GM18951 (cell line): ENCODE results near the gene CCDC197.

Experiments
- POLR2A ChIP-seq: IDR thresholded peaks from 4 replicates; pipeline ENCODE4 v1.6.1; 2011; ENCODE audit warnings: mild to moderate bottlenecking; ENCODE audit not compliant: insufficient read length, insufficient read depth; ENCODE audit errors: extremely low read depth
- in situ Hi-C: fragments of 300-500 bp; cut with MboI; formaldehyde crosslinking; loops from one replicate; pipeline ENCODE4 v1.12.0; 2022; ENCODE audit warnings: low sequenced_read_pairs, mixed read lengths, inconsistent platforms; ENCODE audit not compliant: unreplicated experiment

Gene CCDC197

GRCh38 chr14:94022532-94023411, 25.7 kb downstream of the CCDC197 start:
- no peak for TF ChIP-seq POLR2A
- in situ Hi-C loops: loop anchor here (25.0 kb wide), 1 partner anchor 360 kb away; no protein-coding TSS in a partner anchor

- TF ChIP-seq POLR2A: no peak
- in situ Hi-C loops: loop anchor here (25.0 kb wide), 1 partner anchor 362 kb away; no protein-coding TSS in a partner anchor
These were observed 27.4 kb downstream of the CCDC197 start for GRCh38 chr14:94024549-94024948.

GRCh38 chr14:94025720-94026119, 28.6 kb downstream of the CCDC197 start:
- no peak for TF ChIP-seq POLR2A
- in situ Hi-C loops: no loop called here

GRCh38 chr14:94026173-94026888, 29.2 kb downstream of the CCDC197 start, which contains the start of gene OTUB2:
OTUB2 (plus strand) TSS chr14:94026340; CDS start chr14:94026538, 198 bp downstream.
- TF ChIP-seq POLR2A: no peak
- in situ Hi-C loops: no loop called here

GRCh38 chr14:94026889-94027469, 29.9 kb downstream of the CCDC197 start:
- in situ Hi-C loops: no loop called here
- no peak for TF ChIP-seq POLR2A

GRCh38 chr14:94027566-94028449, 30.7 kb downstream of the CCDC197 start:
- no peak for TF ChIP-seq POLR2A
- in situ Hi-C loops: no loop called here

GRCh38 chr14:94028450-94028826, 31.3 kb downstream of the CCDC197 start:
- no peak for TF ChIP-seq POLR2A
- in situ Hi-C loops: no loop called here

GRCh38 chr14:94029265-94029664, 32.2 kb downstream of the CCDC197 start:
- TF ChIP-seq POLR2A: no peak
- in situ Hi-C loops: no loop called here

GRCh38 chr14:94029671-94030203, 32.6 kb downstream of the CCDC197 start:
- in situ Hi-C loops: loop anchor here (10.0 kb wide), 1 partner anchor 105 kb away; no protein-coding TSS in a partner anchor
- TF ChIP-seq POLR2A: no peak

- in situ Hi-C loops: loop anchor here (10.0 kb wide), 1 partner anchor 104 kb away; no protein-coding TSS in a partner anchor
These were observed 33.5 kb downstream of the CCDC197 start for GRCh38 chr14:94030571-94030970.

GRCh38 chr14:94031161-94031882, 34.2 kb downstream of the CCDC197 start:
- no peak for TF ChIP-seq POLR2A
- in situ Hi-C loops: loop anchor here (10.0 kb wide), 1 partner anchor 103 kb away; no protein-coding TSS in a partner anchor

More at GRCh38 chr14:94030571-94030970, 33.5 kb downstream of the CCDC197 start:
- no peak for TF ChIP-seq POLR2A
